Stimulated activated CD8-positive, alpha-beta memory T cell treated with anti-CD3 and anti-CD28 coated beads, Interleukin-12 subunit alpha, Interleukin-12 subunit beta, amount 100 ng/mL, for 1 hour (primary cell): ENCODE measurements around the gene CPEB1.
A peak's percentile ranks its signal among the peaks of the same experiment; 100 is the strongest.
"Not testable (repeated sequence)": the region's sequence is repeated elsewhere in the genome, so short reads cannot be mapped to it uniquely, and the experiment has no call there.

ENCODE experiments used
- DNase-seq: peaks from one replicate; pipeline ENCODE4 v3.0.0-alpha.2; 2020; ENCODE audit warnings: low read depth

CPEB1 gene

GRCh38 chr15:82545002-82545401, 102.2 kb downstream of the CPEB1 start:
- DNase-seq, result no peak

DNA sequence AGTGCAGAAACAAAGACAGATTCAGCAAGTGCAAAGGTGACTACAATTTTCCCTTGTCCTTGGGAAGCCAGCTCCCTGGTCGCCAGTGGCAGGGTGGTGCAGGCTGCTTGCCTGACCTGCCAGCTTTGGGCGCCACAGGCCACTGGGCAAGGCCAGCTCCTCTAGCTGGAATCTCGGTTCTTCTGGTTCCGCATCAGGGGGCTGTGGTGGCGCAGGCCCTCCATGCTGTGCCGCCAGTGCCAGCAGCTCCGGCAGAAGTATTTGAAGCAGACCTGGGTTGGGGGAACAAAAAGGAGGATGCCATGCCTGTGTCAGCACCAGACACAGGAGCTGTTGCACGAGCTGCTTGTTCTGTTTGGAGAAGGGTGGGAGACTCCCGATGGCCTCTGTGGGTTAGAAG, 102.7 kb downstream of the CPEB1 start:
- DNase-seq, result no peak

- no peak for DNase-seq
Observed at GRCh38 chr15:82543160-82543559, 104.0 kb downstream of the CPEB1 start.

GRCh38 chr15:82540984-82541431, 106.2 kb downstream of the CPEB1 start:
- DNase-seq, result no peak

DNA sequence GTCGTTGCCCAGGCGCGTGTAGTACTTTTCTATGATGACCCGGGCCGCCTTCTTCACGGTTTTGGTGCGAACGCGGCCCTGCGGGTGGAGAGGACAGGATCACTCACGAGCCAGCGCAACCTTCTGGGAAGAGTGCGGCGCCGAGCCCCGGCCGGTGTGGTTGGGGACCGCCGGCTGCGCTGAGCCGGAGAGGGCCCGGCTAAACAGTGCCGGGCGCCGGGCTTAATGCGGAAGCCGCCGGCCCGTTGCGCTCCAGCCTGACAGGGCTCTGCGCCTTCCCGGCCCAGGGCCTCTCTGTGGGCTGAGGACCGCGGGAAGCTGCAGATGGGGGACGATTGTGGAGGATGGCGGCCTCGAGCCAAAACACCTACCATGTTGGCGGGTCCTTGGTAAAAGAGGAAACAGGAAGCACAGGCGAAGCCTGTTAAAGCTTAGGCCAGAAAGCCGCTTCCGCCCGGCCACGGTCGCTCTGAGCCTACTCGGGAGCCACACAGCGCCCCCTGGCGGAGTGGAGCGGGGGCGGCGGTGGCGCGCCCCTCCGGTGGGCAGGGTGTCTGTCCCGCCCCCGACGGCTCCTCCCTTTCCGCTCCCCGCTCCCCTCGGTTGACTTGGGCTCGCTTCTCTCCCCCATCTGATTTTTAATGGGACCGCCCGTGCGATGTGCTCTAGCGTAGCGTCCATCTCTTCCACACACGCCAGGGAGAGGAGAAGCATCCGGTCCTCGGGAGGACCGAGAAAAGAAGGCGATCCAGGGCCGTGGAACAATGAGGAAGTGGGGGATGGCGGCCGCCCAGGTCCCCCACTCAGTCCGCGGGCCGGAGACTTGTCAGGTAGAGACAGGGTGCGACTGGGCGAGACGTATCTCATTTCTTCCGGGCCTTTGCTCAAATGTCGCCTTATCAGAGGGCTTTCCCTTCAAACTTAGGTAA, 106.8 kb downstream of the CPEB1 start, which contains the start of gene RPS17:
RPS17 (minus strand) TSS at position 403 of the 929 bp plus-strand sequence; CDS start at position 374, 29 bp downstream.
- peak; percentile 96 for DNase-seq

DNA sequence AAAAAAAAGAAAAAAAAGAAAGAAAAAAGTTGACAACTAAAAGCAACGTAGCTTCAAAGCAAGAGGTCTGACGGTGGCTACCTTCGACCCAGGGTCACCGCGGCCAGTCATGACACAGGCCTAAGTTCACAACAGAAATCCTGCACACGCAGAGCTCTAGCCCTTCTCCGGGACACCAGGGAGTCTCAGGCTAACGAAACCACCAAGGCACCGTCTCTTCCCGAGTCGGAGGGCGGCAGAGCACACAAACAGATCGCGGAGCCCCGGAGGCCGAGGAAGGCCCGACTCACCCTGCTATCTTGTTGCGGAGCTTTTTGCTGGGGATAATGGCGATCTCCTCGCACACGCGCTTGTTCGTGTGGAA, 107.5 kb downstream of the CPEB1 start:
- DNase-seq, result no peak

- no peak for DNase-seq
Observed at GRCh38 chr15:82538961-82539690, 108.0 kb downstream of the CPEB1 start.

GRCh38 chr15:82537351-82537908, 109.7 kb downstream of the CPEB1 start:
- no peak for DNase-seq

GRCh38 chr15:82536409-82537350, 110.5 kb downstream of the CPEB1 start:
- no peak for DNase-seq

- no peak for DNase-seq
Observed at GRCh38 chr15:82535566-82536408, 111.4 kb downstream of the CPEB1 start.

DNA sequence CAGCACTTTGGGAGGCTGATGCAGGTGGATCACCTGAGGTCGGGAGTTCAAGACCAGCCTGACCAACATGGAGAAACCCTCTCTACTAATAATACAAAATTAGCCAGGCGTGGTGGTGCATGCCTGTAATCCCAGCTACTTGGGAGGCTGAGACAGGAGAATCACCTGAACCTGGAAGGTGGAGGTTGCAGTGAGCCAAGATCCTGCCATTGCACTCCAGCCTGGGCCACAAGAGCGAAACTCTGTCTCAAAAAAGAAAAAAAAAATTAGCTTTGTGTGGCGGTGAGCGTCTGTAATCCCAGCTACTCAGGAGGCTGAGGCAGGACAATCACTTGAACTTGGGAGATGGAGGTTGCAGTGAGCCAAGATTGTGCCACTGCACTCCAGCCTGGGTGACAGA, 112.0 kb downstream of the CPEB1 start:
- not testable (repeated sequence) for DNase-seq

DNA sequence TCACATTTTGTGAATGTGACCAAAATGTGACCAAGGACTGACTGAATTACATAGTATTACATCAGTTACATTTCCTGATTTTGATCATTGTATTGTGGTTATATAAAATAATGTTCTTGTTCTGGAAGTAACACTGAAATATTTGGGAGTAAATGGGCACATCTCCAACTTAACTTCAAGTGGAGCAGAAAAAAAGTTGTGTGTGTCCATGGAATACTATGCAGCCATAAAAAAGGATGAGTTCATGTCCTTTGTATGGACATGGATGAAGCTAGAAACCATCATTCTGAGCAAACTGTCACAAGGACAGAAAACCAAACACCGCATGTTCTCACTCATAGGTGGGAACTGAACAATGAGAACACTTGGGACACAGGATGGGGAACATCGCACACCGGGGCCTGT, 112.7 kb downstream of the CPEB1 start:
- not testable (repeated sequence) for DNase-seq

- no peak for DNase-seq
Observed at GRCh38 chr15:82533801-82534200, 113.4 kb downstream of the CPEB1 start.

GRCh38 chr15:82532991-82533481, 114.1 kb downstream of the CPEB1 start:
- DNase-seq, result no peak

- DNase-seq, result no peak
Observed at GRCh38 chr15:82532383-82532990, 114.7 kb downstream of the CPEB1 start.

DNA sequence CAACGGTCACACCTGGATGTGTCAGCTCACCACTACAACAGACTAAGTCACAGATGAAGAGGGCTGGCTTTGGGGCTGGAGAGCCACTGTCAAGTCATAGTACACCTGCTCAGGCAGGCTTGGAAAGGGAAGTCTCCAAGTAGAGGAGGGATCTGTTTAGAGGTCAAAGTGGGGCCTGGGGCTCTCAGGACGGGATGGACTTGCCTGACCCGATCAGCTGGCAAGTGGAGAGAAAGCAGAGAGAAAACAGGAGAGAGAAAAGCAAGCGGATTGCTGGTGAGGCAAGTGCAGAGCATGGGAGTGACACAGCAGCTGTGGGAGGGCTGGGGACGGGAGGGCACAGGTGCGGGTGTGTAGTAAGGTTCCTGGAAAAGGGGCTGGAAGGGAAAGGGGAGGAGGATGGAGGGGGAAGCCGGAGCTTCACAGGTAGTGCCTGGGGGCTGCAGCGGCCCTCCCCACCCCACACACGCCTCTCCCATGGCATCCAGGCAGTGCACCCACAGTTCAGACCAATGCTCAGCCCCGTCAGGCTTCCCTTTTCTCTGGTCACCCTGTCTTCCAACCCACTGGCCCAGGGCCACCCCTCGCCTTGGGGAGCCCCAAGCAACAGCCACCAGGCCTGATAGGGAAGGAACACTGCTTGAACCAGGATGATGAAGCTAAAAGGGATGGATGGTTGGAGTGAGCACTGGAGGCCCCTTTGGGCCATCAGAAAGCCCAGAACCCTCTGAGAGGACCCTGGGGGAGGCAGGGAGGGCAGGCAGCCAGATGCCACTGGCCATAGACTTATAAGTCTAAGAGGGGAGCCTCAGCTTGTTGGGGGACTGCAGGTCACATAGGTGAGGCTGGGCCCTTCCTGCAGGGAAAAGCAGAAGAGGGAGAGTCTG, 115.4 kb downstream of the CPEB1 start:
- DNase-seq, result no peak

- DNase-seq, result peak; percentile 41
Observed at GRCh38 chr15:82530606-82531379, 116.4 kb downstream of the CPEB1 start.

- no peak for DNase-seq
Observed at GRCh38 chr15:82530006-82530405, 117.2 kb downstream of the CPEB1 start.
